ENCODE results near the gene COL10A1.

The COL10A1 gene

DNA sequence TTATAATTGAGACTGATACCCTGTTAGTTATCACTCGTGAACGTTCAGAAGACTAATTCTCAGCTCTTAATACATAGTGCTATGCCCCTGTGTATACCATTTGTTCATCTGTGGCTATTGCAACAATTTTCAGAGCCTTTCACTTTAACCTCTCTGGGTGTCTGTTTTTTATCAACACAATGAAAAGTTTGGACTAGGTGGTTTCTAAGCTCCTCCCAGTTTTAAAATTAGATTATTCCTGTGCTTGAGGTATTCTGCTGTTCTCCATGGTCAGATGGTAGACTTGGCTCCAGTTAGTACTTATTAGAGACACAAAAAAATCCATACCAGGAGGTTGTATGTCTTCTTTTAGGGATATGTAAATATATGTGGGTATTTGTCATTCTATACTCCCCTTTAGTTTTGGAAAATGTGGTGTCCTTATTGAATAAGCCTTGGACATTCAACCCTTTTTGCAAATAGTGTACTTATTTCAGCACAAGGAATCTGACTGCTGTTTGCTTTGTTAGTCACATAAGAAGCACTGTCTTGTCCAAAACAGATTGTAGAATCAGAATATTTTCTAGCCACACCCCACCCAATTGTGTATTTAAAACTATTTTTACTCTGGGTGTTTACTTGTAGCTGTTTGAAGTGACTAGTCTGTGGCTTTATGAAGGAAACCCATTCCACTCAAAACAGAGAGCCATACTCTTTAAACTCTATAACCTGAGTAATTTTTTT lies 2.0 kb upstream of the COL10A1 start:
- H3K4me2 ChIP-seq (ENCODE audit: low read length), result no peak overlapping the region
- no peaks in the 10 kb centered on the region for H3K36me3 ChIP-seq (ENCODE audit: control insufficient read depth, low read length)
- H3K4me1 ChIP-seq (ENCODE audit: control insufficient read depth, low read length), result no peaks in the 10 kb centered on the region
- TF ChIP-seq EZH2phosphoT487 (IDR thresholded peaks at IDR 0.05; ENCODE audit: borderline replicate concordance, low read length), result no peak
- H3K27ac ChIP-seq (ENCODE audit: low read depth, low read length), result no peak overlapping the region
- no peaks in the 10 kb centered on the region for H4K20me1 ChIP-seq (ENCODE audit: control insufficient read depth, insufficient read depth, low read depth, low read length)
- no peaks in the 10 kb centered on the region for H3K79me2 ChIP-seq (ENCODE audit: control insufficient read depth, low read length)
- no peaks in the 10 kb centered on the region for H3K9me3 ChIP-seq (ENCODE audit: control insufficient read depth, insufficient read depth, low read length)
- no peak overlapping the region for H3K4me3 ChIP-seq (ENCODE audit: low read length)
- H3K27me3 ChIP-seq (ENCODE audit: control insufficient read depth, low read length), result no peaks in the 10 kb centered on the region
- H3F3A ChIP-seq (ENCODE audit: control insufficient read depth, insufficient read depth), result no peaks in the 10 kb centered on the region
- no peaks in the 10 kb centered on the region; the same call in 1 of the 2 replicates for H3K9me2 ChIP-seq (replicated peaks; ENCODE audit: control insufficient read depth, low read length)

DNA sequence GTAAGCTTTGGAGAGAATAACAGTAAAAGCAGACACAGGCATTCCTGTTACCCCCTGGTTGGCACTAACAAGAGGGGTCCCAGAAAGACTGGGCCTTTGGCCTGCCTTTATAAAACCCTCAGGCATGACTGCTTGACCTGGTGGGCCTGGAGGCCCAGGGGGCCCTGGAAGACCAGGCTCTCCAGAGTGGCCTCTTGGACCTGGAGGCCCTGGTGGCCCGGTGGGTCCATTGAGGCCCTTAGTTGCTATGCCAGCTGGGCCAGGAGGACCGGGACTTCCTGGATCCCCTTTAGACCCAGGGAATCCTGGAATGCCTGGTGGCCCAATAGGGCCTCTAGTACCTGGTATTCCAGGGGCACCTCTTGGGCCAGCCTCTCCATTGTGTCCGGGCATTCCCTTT lies 5.5 kb downstream of the COL10A1 start:
- no peaks in the 10 kb centered on the region for H3K9me3 ChIP-seq (ENCODE audit: control insufficient read depth, insufficient read depth, low read length)
- no peaks in the 10 kb centered on the region for H4K20me1 ChIP-seq (ENCODE audit: control insufficient read depth, insufficient read depth, low read depth, low read length)
- H3K36me3 ChIP-seq (ENCODE audit: control insufficient read depth, low read length), result peaks cover 3% of the 10 kb centered on the region; the same call in 1 of the 2 replicates
- no peaks in the 10 kb centered on the region for H3F3A ChIP-seq (ENCODE audit: control insufficient read depth, insufficient read depth)
- H3K4me2 ChIP-seq (ENCODE audit: low read length), result no peak overlapping the region
- no peaks in the 10 kb centered on the region for H3K4me1 ChIP-seq (ENCODE audit: control insufficient read depth, low read length)
- no peaks in the 10 kb centered on the region for H3K9me2 ChIP-seq (replicated peaks; ENCODE audit: control insufficient read depth, low read length)
- H3K27me3 ChIP-seq (ENCODE audit: control insufficient read depth, low read length), result no peaks in the 10 kb centered on the region
- H3K4me3 ChIP-seq (ENCODE audit: low read length), result no peak overlapping the region
- no peaks in the 10 kb centered on the region for H3K79me2 ChIP-seq (ENCODE audit: control insufficient read depth, low read length)
- no peak for TF ChIP-seq EZH2phosphoT487 (IDR thresholded peaks at IDR 0.05; ENCODE audit: borderline replicate concordance, low read length)
- no peak for TF ChIP-seq CTCF (IDR thresholded peaks at IDR 0.05; ENCODE audit: low read depth, low read length, poor library complexity, severe bottlenecking)
- no peak overlapping the region for H3K27ac ChIP-seq (ENCODE audit: low read depth, low read length)

GRCh38 chr6:116118608-116119007 lies 7.3 kb downstream of the COL10A1 start:
- Histone ChIP-seq H3K9me2 (replicated peaks; ENCODE audit: control insufficient read depth, low read length) (no peaks in the 10 kb centered on the region), H3F3A (ENCODE audit: control insufficient read depth, insufficient read depth) (no peaks in the 10 kb centered on the region), H3K79me2 (ENCODE audit: control insufficient read depth, low read length) (no peaks in the 10 kb centered on the region), H3K4me3 (ENCODE audit: low read length) (no peak overlapping the region), H4K20me1 (ENCODE audit: control insufficient read depth, insufficient read depth, low read depth, low read length) (no peaks in the 10 kb centered on the region), H3K4me2 (ENCODE audit: low read length) (no peak overlapping the region), H3K36me3 (ENCODE audit: control insufficient read depth, low read length) (peaks cover 8% of the 10 kb centered on the region), H3K4me1 (ENCODE audit: control insufficient read depth, low read length) (no peaks in the 10 kb centered on the region), H3K27me3 (ENCODE audit: control insufficient read depth, low read length) (no peaks in the 10 kb centered on the region), H3K9me3 (ENCODE audit: control insufficient read depth, insufficient read depth, low read length) (no peaks in the 10 kb centered on the region), H3K27ac (ENCODE audit: low read depth, low read length) (no peak overlapping the region)
- TF ChIP-seq EZH2phosphoT487 (IDR thresholded peaks at IDR 0.05; ENCODE audit: borderline replicate concordance, low read length), result no peak
- TF ChIP-seq CTCF (IDR thresholded peaks at IDR 0.05; ENCODE audit: low read depth, low read length, poor library complexity, severe bottlenecking), result no peak

- Histone ChIP-seq H3K27ac (ENCODE audit: low read depth, low read length) (no peak overlapping the region), H4K20me1 (ENCODE audit: control insufficient read depth, insufficient read depth, low read depth, low read length) (no peaks in the 10 kb centered on the region), H3K9me3 (ENCODE audit: control insufficient read depth, insufficient read depth, low read length) (no peaks in the 10 kb centered on the region), H3K4me3 (ENCODE audit: low read length) (no peak overlapping the region), H3K36me3 (ENCODE audit: control insufficient read depth, low read length) (peaks cover 17% of the 10 kb centered on the region), H3K9me2 (replicated peaks; ENCODE audit: control insufficient read depth, low read length) (no peaks in the 10 kb centered on the region), H3K27me3 (ENCODE audit: control insufficient read depth, low read length) (no peaks in the 10 kb centered on the region), H3K79me2 (ENCODE audit: control insufficient read depth, low read length) (no peaks in the 10 kb centered on the region), H3F3A (ENCODE audit: control insufficient read depth, insufficient read depth) (no peaks in the 10 kb centered on the region), H3K4me1 (ENCODE audit: control insufficient read depth, low read length) (no peaks in the 10 kb centered on the region), H3K4me2 (ENCODE audit: low read length) (no peak overlapping the region)
- TF ChIP-seq EZH2phosphoT487 (IDR thresholded peaks at IDR 0.05; ENCODE audit: borderline replicate concordance, low read length) (no peak), CTCF (IDR thresholded peaks at IDR 0.05; ENCODE audit: low read depth, low read length, poor library complexity, severe bottlenecking) (peak; percentile 53)
Observed at GRCh38 chr6:116115781-116116180, 10.2 kb downstream of the COL10A1 start.
